Panc1 (cell line): ENCODE results near the gene DYNC1H1. TPM values are rescaled to one million over a fixed set of nuclear protein-coding genes. Genes with fewer than 3 reads are reported as not detected.

ENCODE experiments used
- ATAC-seq: fragments of 200-7000 bp; cut with Tn5 transposase; 2 replicates; pipeline ENCODE4 v1.9.1; 2020; ENCODE audit warnings: mild to moderate bottlenecking, moderate library complexity
- BruUV-seq: library from RNA; stranded (reverse); fragments of 400-500 nt; replicated peaks from 2 replicates; lab custom pipeline; 2021; lab: Mats Ljungman, UMichigan
- CTCF ChIA-PET: fragments of 300-600 bp; sonication (Branson Sonifier 250); formaldehyde crosslinking; loops from one replicate; lab custom pipeline; 2022; ENCODE audit warnings: antibody characterized with exemption; lab: Charles Lee
- POLR2A ChIA-PET: fragments of 300-600 bp; sonication (Branson Sonifier 250); formaldehyde crosslinking; loops from one replicate; lab custom pipeline; 2022; ENCODE audit warnings: antibody characterized with exemption; lab: Charles Lee
- DNase-seq: peaks from one replicate; pipeline ENCODE4 v3.0.0-alpha.2; 2010; ENCODE audit warnings: low read depth, low spot score
- H3K27ac ChIP-seq: 2 replicates; pipeline ENCODE4 v1.5.1; 2011; ENCODE audit warnings: mild to moderate bottlenecking, low read length, inconsistent platforms
- H3K27me3 ChIP-seq: fragments of 200-500 bp; sonication (Bioruptor generic); 2 replicates; pipeline ENCODE4 v1.6.0; 2014; ENCODE audit warnings: low read length, inconsistent platforms; ENCODE audit not compliant: control insufficient read depth, insufficient read depth
- H3K36me3 ChIP-seq: fragments of 200-500 bp; sonication (Bioruptor generic); 2 replicates; pipeline ENCODE4 v1.5.1; 2014; ENCODE audit warnings: inconsistent platforms, mild to moderate bottlenecking, low read length, moderate library complexity; ENCODE audit not compliant: control insufficient read depth, insufficient read depth
- H3K4me1 ChIP-seq: 2 replicates; pipeline ENCODE4 v1.5.1; 2011; ENCODE audit warnings: inconsistent platforms, mild to moderate bottlenecking, low read length, moderate library complexity; ENCODE audit not compliant: control insufficient read depth, insufficient read depth
- H3K4me3 ChIP-seq, 2 experiments: 2 replicates each; pipeline ENCODE4 v1.5.1; 2011 to 2012; ENCODE audit warnings: low read depth in 2 of 2, low read length in 2 of 2, mild to moderate bottlenecking in 2 of 2, inconsistent platforms in 1 of 2, moderate library complexity in 1 of 2
- H3K9me3 ChIP-seq: fragments of 200-500 bp; sonication (Bioruptor generic); 2 replicates; pipeline ENCODE4 v1.5.1; 2014; ENCODE audit warnings: low read depth, mild to moderate bottlenecking, inconsistent platforms, low read length, moderate library complexity; ENCODE audit not compliant: control insufficient read depth, insufficient read depth
- POLR2AphosphoS5 ChIP-seq: IDR thresholded peaks from 2 replicates; pipeline ENCODE4 v1.6.1; 2012; ENCODE audit warnings: mild to moderate bottlenecking, low read depth, low read length, moderate library complexity
- SIN3A ChIP-seq: IDR thresholded peaks from 2 replicates; pipeline ENCODE4 v1.6.1; 2012; ENCODE audit warnings: low read depth, mild to moderate bottlenecking, low read length, moderate library complexity, borderline replicate concordance; ENCODE audit not compliant: insufficient read depth
- TCF7L2 ChIP-seq: IDR thresholded peaks from 2 replicates; pipeline ENCODE4 v1.6.1; 2011; ENCODE audit warnings: mild to moderate bottlenecking, low read depth, low read length, inconsistent platforms
- in situ Hi-C: cut with HindIII; loops from 2 replicates; pipeline ENCODE4 v1.10.0; 2016; ENCODE audit warnings: low sequenced_read_pairs, low pct_unique_long_range_greater_than_20kb
- intact Hi-C: fragments of 100-400 bp; cut with micrococcal nuclease; formaldehyde crosslinking; loops from one replicate; pipeline ENCODE4 v1.10.0; 2022; ENCODE audit not compliant: unreplicated experiment
- total RNA-seq: library from RNA; stranded (reverse); gene quantifications from one replicate; pipeline ENCODE4 v1.2.1, GENCODE V29; 2021; ENCODE audit not compliant: unreplicated experiment
- TF ChIP-seq, protein P1 (sequence below), 2 experiments: IDR thresholded peaks; 2 replicates each; pipeline ENCODE4 v1.6.1; 2011 to 2012; ENCODE audit warnings: low read depth in 2 of 2, control low read depth in 1 of 2, low read length in 1 of 2, mild to moderate bottlenecking in 1 of 2, moderate library complexity in 1 of 2; ENCODE audit not compliant: insufficient read depth in 1 of 2
- TF ChIP-seq, protein P2 (sequence below): fragments of 450-650 bp; IDR thresholded peaks from 2 replicates; pipeline ENCODE4 v1.5.1; 2017; ENCODE audit warnings: mild to moderate bottlenecking

DYNC1H1 gene
- total RNA-seq, 1 experiment from 2014 or later, result 382 TPM

DNA sequence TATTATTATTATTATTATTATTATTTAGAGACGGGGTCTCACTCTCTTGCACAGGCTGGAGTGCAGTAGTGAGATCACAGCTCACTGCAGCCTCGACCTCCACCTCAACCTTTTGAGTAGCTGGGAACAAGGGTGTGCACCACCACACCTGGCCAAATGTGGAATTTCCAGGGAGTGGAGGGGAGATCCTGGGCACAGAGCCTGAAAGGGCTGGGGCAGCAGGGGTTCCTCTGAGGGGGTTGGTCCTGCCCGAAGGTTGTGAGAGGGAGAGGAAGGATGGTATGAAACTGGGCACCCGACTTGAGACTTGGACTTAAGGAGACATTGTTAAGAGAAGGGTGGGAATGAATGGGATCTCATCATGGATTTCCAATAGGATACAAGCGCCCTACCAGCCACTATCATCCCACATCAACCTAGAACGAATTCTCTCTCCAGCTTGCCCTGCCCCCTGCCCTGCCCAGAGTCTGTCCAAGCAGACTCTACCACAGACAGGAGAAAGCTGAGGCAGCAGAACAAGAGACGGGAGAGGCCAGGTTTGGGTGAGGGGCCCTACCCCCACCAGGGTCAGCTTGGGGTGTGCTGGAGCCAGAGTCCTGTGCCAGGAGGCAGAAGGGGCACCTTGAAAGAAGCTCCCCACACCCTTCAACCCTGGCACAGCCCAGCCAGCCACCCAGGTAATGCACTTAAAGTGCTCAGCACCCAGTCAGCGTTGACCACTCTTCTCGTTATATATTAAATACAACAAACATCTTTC, 2.4 kb upstream of the DYNC1H1 start:
- CTCF ChIA-PET, result interaction anchor here (0.6 kb wide), 2 partner anchors 17 to 135 kb away, joined by 3 read pairs; no protein-coding TSS in a partner anchor
- TF ChIP-seq, protein P1, sequence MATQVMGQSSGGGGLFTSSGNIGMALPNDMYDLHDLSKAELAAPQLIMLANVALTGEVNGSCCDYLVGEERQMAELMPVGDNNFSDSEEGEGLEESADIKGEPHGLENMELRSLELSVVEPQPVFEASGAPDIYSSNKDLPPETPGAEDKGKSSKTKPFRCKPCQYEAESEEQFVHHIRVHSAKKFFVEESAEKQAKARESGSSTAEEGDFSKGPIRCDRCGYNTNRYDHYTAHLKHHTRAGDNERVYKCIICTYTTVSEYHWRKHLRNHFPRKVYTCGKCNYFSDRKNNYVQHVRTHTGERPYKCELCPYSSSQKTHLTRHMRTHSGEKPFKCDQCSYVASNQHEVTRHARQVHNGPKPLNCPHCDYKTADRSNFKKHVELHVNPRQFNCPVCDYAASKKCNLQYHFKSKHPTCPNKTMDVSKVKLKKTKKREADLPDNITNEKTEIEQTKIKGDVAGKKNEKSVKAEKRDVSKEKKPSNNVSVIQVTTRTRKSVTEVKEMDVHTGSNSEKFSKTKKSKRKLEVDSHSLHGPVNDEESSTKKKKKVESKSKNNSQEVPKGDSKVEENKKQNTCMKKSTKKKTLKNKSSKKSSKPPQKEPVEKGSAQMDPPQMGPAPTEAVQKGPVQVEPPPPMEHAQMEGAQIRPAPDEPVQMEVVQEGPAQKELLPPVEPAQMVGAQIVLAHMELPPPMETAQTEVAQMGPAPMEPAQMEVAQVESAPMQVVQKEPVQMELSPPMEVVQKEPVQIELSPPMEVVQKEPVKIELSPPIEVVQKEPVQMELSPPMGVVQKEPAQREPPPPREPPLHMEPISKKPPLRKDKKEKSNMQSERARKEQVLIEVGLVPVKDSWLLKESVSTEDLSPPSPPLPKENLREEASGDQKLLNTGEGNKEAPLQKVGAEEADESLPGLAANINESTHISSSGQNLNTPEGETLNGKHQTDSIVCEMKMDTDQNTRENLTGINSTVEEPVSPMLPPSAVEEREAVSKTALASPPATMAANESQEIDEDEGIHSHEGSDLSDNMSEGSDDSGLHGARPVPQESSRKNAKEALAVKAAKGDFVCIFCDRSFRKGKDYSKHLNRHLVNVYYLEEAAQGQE (IDR thresholded peaks at IDR 0.05; ENCODE audit: insufficient read depth in 1 of 2, low read depth in 2 of 2, low read length in 1 of 2), result no peak
- TF ChIP-seq SIN3A (no peak), TCF7L2 (no peak), POLR2AphosphoS5 (no peak)
- TF ChIP-seq, protein P2, sequence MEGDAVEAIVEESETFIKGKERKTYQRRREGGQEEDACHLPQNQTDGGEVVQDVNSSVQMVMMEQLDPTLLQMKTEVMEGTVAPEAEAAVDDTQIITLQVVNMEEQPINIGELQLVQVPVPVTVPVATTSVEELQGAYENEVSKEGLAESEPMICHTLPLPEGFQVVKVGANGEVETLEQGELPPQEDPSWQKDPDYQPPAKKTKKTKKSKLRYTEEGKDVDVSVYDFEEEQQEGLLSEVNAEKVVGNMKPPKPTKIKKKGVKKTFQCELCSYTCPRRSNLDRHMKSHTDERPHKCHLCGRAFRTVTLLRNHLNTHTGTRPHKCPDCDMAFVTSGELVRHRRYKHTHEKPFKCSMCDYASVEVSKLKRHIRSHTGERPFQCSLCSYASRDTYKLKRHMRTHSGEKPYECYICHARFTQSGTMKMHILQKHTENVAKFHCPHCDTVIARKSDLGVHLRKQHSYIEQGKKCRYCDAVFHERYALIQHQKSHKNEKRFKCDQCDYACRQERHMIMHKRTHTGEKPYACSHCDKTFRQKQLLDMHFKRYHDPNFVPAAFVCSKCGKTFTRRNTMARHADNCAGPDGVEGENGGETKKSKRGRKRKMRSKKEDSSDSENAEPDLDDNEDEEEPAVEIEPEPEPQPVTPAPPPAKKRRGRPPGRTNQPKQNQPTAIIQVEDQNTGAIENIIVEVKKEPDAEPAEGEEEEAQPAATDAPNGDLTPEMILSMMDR, result no peak
- in situ Hi-C loops (no loop called here), intact Hi-C loops (loop anchor here (10.0 kb wide), 1 partner anchor 353 kb away; the partner anchor contains the start of gene ZNF839)
- no peak for ATAC-seq
- H3K36me3 ChIP-seq, result no peaks in the 10 kb centered on the region; the same call in 1 of the 2 replicates
- H3K4me3 ChIP-seq, result no peak overlapping the region
- POLR2A ChIA-PET, result no interaction called here
- no peak overlapping the region for H3K27ac ChIP-seq
- DNase-seq, result no peak
- H3K4me1 ChIP-seq, result peaks cover 4% of the 10 kb centered on the region; the same call in 1 of the 2 replicates
- BruUV-seq, result no TSS peak
- no peaks in the 10 kb centered on the region for H3K9me3 ChIP-seq
- H3K27me3 ChIP-seq, result no peaks in the 10 kb centered on the region

DNA sequence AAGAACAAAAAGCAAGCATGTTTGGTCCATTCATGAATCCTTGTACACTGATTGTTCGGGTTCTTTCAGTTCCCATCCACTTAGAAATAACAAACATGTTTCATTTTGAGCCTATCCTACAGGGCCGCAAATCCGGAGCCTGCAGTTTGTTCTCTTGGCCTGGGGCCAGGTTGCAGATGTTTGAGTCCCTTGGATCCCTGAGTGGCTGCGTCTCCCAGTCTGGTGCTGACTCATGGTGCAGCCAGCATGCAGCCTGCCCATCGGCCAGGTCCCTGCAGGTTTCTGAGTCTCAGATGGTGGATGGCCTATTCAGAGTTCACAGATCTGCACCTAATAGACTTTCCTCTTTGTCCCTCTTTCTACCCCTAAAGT, 1.9 kb upstream of the DYNC1H1 start:
- H3K4me3 ChIP-seq, result no peak overlapping the region
- ChIA-PET POLR2A (no interaction called here), CTCF (no interaction called here)
- no peaks in the 10 kb centered on the region for H3K27me3 ChIP-seq
- ATAC-seq, result no peak
- no peaks in the 10 kb centered on the region; the same call in 1 of the 2 replicates for H3K36me3 ChIP-seq
- in situ Hi-C loops, result no loop called here
- no peak for DNase-seq
- peaks cover 8% of the 10 kb centered on the region; the same call in 1 of the 2 replicates for H3K4me1 ChIP-seq
- intact Hi-C loops, result loop anchor here (10.0 kb wide), 1 partner anchor 352 kb away; the partner anchor contains the start of gene ZNF839
- H3K9me3 ChIP-seq, result no peaks in the 10 kb centered on the region
- no peak overlapping the region for H3K27ac ChIP-seq
- no peak for TF ChIP-seq TCF7L2
- no peak for TF ChIP-seq SIN3A
- TF ChIP-seq, protein P2, result no peak
- TF ChIP-seq, protein P1 (IDR thresholded peaks at IDR 0.05; ENCODE audit: insufficient read depth in 1 of 2, low read depth in 2 of 2, low read length in 1 of 2), result no peak
- no peak for TF ChIP-seq POLR2AphosphoS5
- no TSS peak for BruUV-seq
